GM19328 (cell line): ENCODE results near the gene PDLIM3.
A peak's percentile ranks its signal among the peaks of the same experiment; 100 is the strongest.

Source experiments
- ATAC-seq: cut with Tn5 transposase; IDR thresholded peaks from one replicate; pipeline ENCODE4 v1.9.1; 2021; ENCODE audit warnings: mild to moderate bottlenecking, moderate library complexity; ENCODE audit not compliant: unreplicated experiment

PDLIM3 gene

DNA sequence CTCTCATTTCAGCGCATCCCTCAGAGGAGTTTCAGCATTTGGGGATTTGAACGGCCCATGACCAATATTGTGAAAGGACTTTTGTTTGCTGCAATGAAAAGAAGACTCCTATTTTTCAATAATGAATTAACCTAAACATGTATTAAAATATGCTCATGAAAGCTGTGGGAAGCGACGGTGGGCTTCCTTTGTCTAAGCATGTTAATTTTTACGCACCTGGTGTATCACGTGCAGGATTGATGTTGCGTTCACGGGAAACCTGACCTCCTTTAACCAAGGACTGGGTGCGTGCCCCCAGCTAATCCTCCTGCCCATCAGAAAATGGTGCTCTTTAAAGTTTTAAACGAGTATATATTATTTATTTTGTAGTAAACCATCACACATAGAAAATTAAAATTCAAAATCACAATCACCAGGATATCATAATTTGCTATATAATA is 63.2 kb downstream of the PDLIM3 start:
- ATAC-seq, result no peak

GRCh38 chr4:185471235-185472102 is 63.8 kb downstream of the PDLIM3 start, which contains the start of gene CCDC110:
Gene CCDC110, minus strand, starts transcription at chr4:185471733. Its CDS starts 50 bp downstream, at chr4:185471683.
- ATAC-seq, result peak; percentile 92

DNA sequence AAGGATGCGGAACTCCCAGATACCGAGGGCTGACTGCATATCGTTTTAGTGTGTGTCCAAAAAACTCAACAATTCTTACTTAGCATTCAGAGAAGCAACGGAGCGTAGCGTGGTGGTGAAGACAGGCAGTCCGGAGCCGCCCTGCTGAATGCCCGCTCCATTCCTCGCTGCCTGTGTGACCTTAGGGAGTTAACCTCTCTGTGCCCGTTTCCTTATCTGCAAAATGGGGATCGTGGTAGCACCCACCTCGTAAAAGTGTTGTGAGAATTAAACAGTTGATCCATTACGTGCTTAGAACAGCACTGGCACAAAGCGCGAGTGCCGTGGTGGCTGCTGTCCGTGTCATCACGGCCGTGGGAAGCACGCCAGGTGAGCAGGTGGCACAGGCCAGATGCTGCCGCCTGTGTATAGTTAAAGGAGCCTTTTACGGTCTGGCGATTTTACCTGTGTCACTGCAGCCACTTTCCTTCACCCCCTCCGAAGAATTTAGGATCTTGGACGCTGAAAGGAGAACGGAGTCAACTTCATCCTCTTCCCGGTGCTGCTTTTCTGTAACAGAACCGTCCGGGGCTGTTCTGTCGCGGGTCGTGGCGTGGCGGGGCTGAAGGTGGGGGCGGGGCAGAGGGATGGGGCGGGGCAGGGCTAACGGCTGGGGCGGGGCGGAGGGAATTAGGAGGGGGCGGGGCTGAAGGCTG is 64.7 kb downstream of the PDLIM3 start:
- no peak for ATAC-seq

DNA sequence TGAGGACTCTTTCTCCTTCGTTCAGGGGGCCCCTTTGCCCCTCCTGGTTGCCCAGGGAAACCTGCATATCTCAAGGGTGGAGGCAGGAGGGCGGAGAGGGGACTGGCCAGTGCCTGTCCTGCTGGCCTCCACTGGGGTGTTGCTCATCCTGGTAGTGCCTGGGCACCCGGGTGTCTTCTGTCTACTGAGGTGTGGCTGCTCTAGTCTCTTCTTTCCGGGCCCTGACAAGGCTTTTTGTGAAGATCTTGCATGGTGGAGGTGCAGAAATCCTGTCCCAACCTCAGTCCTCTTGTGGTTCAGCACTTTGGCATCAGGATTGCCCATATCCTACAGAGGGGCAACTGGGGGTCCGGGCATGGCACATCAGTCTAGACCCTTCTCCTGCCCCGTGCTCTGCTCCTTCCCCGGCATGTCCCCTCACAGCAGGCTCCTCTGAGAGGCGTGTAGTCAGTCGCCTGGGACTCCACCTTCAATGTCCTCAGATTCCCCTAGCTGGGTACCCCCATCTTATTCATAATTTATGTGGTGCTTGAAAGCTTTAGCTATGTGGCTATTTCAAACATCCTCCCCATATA is 65.6 kb downstream of the PDLIM3 start:
- ATAC-seq, result no peak

- no peak for ATAC-seq
These were observed 66.3 kb downstream of the PDLIM3 start for GRCh38 chr4:185468999-185469398.

DNA sequence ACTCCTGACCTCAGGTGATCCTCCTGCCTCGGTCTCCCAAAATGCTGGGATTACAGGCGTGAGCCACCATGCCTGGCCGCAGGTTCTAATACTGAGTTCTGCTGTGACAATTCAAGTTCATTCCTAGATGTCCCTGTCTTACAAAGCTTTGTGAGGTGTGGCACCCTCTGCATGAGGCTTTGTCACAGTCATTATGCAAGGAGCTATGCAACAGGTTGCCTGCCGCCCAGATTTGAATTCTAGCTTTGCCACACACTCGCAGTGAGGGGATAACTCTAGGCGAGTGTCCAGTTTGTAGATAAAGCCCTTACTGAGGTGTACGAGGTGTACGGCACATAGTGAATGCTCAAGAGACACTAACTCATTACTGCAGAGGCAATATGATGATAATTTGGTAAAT is 67.3 kb downstream of the PDLIM3 start:
- ATAC-seq, result no peak

DNA sequence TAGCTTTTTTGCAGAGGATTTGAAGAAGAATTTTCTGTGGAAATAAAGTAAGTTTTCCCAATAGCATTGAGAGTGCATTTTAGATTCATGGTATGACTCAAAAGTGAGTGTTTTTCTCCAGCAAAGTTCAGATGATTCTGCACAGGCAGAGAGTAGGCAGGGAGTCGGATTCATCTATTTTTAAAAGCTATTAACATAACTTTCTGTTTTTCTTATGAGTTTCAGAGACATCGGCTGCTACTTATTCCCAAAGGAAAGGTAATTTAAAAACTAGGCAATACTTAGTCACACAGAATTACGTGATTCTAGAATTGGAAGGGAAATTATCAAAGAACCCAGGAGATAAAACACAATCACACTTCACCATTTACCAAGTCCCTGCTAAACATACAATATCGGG is 68.2 kb downstream of the PDLIM3 start:
- ATAC-seq, result no peak

GRCh38 chr4:185465707-185466106 is 69.6 kb downstream of the PDLIM3 start:
- ATAC-seq, result no peak

DNA sequence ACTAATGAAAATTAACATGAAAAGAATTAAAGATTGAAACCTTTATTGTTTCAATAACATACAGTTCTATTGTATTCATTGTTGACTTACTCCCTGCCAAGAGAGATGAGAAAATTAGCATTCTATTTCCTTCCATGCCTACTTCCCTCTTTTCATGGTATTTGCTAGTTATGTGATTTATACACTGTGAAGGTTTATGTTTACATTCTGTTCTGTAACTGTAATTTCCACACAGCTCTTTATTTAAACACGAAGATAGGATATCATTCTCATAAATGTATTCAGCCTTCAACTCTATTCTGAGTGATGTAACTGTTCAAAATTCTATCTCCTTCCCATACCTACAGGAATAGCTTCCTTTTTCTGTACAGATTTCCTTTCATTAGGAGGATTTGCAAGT is 70.4 kb downstream of the PDLIM3 start:
- ATAC-seq, result no peak

DNA sequence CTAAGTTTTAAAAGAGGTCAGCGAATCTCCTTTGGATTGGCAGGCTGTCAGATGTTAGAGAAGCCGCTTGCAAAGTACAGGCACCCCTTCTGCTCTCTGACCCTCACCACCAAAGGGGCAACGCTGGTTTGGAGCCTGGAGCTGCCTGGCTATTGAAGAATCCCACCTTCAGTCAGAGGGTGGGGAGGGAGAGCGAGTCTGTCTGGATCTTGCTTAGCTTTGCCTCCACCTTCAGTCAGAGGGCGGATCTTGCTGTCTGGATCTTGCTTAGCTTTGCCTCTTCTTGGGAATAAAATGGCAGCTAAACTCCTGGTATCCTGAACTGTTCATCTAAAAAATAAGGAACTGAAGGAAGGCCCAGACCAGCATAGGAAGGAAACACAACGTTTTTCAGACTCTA is 71.1 kb downstream of the PDLIM3 start:
- no peak for ATAC-seq

- no peak for ATAC-seq
These were observed 71.8 kb downstream of the PDLIM3 start for GRCh38 chr4:185463541-185463940.

- no peak for ATAC-seq
These were observed 73.7 kb downstream of the PDLIM3 start for GRCh38 chr4:185461565-185461964.

- ATAC-seq, result no peak
These were observed 78.2 kb downstream of the PDLIM3 start for GRCh38 chr4:185457136-185457535.

GRCh38 chr4:185456131-185456530 is 79.2 kb downstream of the PDLIM3 start:
- ATAC-seq, result no peak
